Activated CD8-positive, alpha-beta memory T cell treated with anti-CD3 and anti-CD28 coated beads, Interleukin-2, amount 10 ng/mL, durations not matched to agents 7 days and 5 days (primary cell): ENCODE data around the gene PTGFRN. TPM values are rescaled to one million over a fixed set of nuclear protein-coding genes. Genes with fewer than 3 reads are reported as not detected.
"Not testable (repeated sequence)": the region's sequence is repeated elsewhere in the genome, so short reads cannot be mapped to it uniquely, and the experiment has no call there.

Source experiments
- ATAC-seq: fragments of 150-1000 bp; cut with Tn5 transposase; one replicate; pipeline ENCODE4 v1.10.0; 2021; ENCODE audit warnings: moderate library complexity
- CTCF ChIA-PET: fragments of 350-600 bp; sonication (Branson Sonifier 250); formaldehyde crosslinking; loops from one replicate; lab custom pipeline; 2021; ENCODE audit warnings: antibody characterized with exemption; lab: Charles Lee
- DNase-seq: peaks from one replicate; pipeline ENCODE4 v3.0.0-alpha.2; 2020
- H3K27ac Mint-ChIP-seq: one replicate; pipeline ENCODE4 v1.8.0; 2021; ENCODE audit warnings: mild to moderate bottlenecking, mixed read lengths
- H3K27me3 Mint-ChIP-seq: one replicate; pipeline ENCODE4 v1.8.0; 2021; ENCODE audit warnings: mixed read lengths
- H3K36me3 Mint-ChIP-seq: one replicate; pipeline ENCODE4 v1.8.0; 2021; ENCODE audit warnings: mild to moderate bottlenecking, mixed read lengths
- H3K4me1 Mint-ChIP-seq: one replicate; pipeline ENCODE4 v1.8.0; 2021; ENCODE audit warnings: mixed read lengths
- H3K4me3 Mint-ChIP-seq: one replicate; pipeline ENCODE4 v1.8.0; 2021; ENCODE audit warnings: mild to moderate bottlenecking, moderate library complexity, mixed read lengths
- H3K9me3 Mint-ChIP-seq: one replicate; pipeline ENCODE4 v1.8.0; 2022; ENCODE audit warnings: low read depth, mixed read lengths
- total RNA-seq, 2 experiments: library from RNA; stranded (reverse); gene quantifications; one replicate each; pipeline ENCODE4 v1.2.3, GENCODE V29; 2021

Gene PTGFRN
- total RNA-seq, 2 experiments from 2014 or later: 0.38 to 4.6 TPM

GRCh38 chr1:116929961-116930592 is 20.4 kb downstream of the PTGFRN start:
- CTCF ChIA-PET: no interaction called here
- Mint-ChIP-seq H3K4me1 (peaks cover 20% of the 10 kb centered on the region), H3K4me3 (no peak overlapping the region), H3K36me3 (no peaks in the 10 kb centered on the region), H3K27me3 (peaks cover 4% of the 10 kb centered on the region), H3K27ac (no peak overlapping the region), H3K9me3 (no peaks in the 10 kb centered on the region)
- DNase-seq: no peak
- ATAC-seq: no peak

- H3K9me3 Mint-ChIP-seq: no peaks in the 10 kb centered on the region
- no peak overlapping the region for H3K27ac Mint-ChIP-seq
- no peak overlapping the region for H3K4me3 Mint-ChIP-seq
- peaks cover 1% of the 10 kb centered on the region for H3K27me3 Mint-ChIP-seq
- H3K36me3 Mint-ChIP-seq: no peaks in the 10 kb centered on the region
- peaks cover 21% of the 10 kb centered on the region for H3K4me1 Mint-ChIP-seq
- CTCF ChIA-PET: no interaction called here
- no peak for DNase-seq
- no peak for ATAC-seq
These were observed 21.6 kb downstream of the PTGFRN start for GRCh38 chr1:116931016-116931918.

- ATAC-seq: peak; percentile 74
- Mint-ChIP-seq H3K36me3 (no peaks in the 10 kb centered on the region), H3K9me3 (no peaks in the 10 kb centered on the region), H3K27me3 (peaks cover 3% of the 10 kb centered on the region), H3K4me3 (no peak overlapping the region), H3K27ac (peak overlapping the region; percentile 58), H3K4me1 (peaks cover 27% of the 10 kb centered on the region)
- no peak for DNase-seq
- CTCF ChIA-PET: interaction anchor here (0.8 to 2.1 kb wide), 18 partner anchors 8 to 361 kb away, joined by 3 to 7 read pairs (median 3); partner anchors contain the start of gene TTF2
These were observed 24.1 kb downstream of the PTGFRN start for GRCh38 chr1:116933606-116934515.

GRCh38 chr1:116934586-116935207 is 25.0 kb downstream of the PTGFRN start:
- Mint-ChIP-seq H3K9me3 (no peaks in the 10 kb centered on the region), H3K4me3 (no peak overlapping the region), H3K36me3 (no peaks in the 10 kb centered on the region), H3K4me1 (peaks cover 27% of the 10 kb centered on the region), H3K27ac (peak overlapping the region; percentile 52), H3K27me3 (peaks cover 3% of the 10 kb centered on the region)
- peak; percentile 75 for ATAC-seq
- DNase-seq: no peak
- CTCF ChIA-PET: interaction anchor here (0.8 to 2.1 kb wide), 29 partner anchors 9 to 366 kb away, joined by 3 to 7 read pairs (median 3); partner anchors contain the start of gene TTF2

GRCh38 chr1:116938216-116938615 is 28.5 kb downstream of the PTGFRN start:
- H3K27ac Mint-ChIP-seq: no peak overlapping the region
- DNase-seq: no peak
- peaks cover 30% of the 10 kb centered on the region for H3K4me1 Mint-ChIP-seq
- CTCF ChIA-PET: no interaction called here
- ATAC-seq: no peak
- H3K36me3 Mint-ChIP-seq: no peaks in the 10 kb centered on the region
- peaks cover 3% of the 10 kb centered on the region for H3K27me3 Mint-ChIP-seq
- H3K4me3 Mint-ChIP-seq: no peak overlapping the region
- no peaks in the 10 kb centered on the region for H3K9me3 Mint-ChIP-seq

GRCh38 chr1:116939780-116940543 is 30.2 kb downstream of the PTGFRN start:
- H3K27me3 Mint-ChIP-seq, H3K9me3 Mint-ChIP-seq, H3K36me3 Mint-ChIP-seq, ATAC-seq, H3K27ac Mint-ChIP-seq, DNase-seq, CTCF ChIA-PET, H3K4me3 Mint-ChIP-seq: not testable (repeated sequence)
- H3K4me1 Mint-ChIP-seq: peaks cover 14% of the 10 kb centered on the region

- no peak overlapping the region for H3K27ac Mint-ChIP-seq
- no peaks in the 10 kb centered on the region for H3K9me3 Mint-ChIP-seq
- CTCF ChIA-PET: interaction anchor here (0.8 kb wide), 1 partner anchor 713 kb away, joined by 3 read pairs; no protein-coding TSS in a partner anchor
- H3K27me3 Mint-ChIP-seq: peaks cover 3% of the 10 kb centered on the region
- no peak for DNase-seq
- H3K4me3 Mint-ChIP-seq: no peak overlapping the region
- no peak for ATAC-seq
- H3K4me1 Mint-ChIP-seq: peaks cover 13% of the 10 kb centered on the region
- no peaks in the 10 kb centered on the region for H3K36me3 Mint-ChIP-seq
These were observed 31.3 kb downstream of the PTGFRN start for GRCh38 chr1:116940814-116941599.

- H3K9me3 Mint-ChIP-seq: no peaks in the 10 kb centered on the region
- peaks cover 13% of the 10 kb centered on the region for H3K4me1 Mint-ChIP-seq
- ATAC-seq: no peak
- no peaks in the 10 kb centered on the region for H3K36me3 Mint-ChIP-seq
- no peaks in the 10 kb centered on the region for H3K27me3 Mint-ChIP-seq
- CTCF ChIA-PET: interaction anchor here (0.8 kb wide), 1 partner anchor 714 kb away, joined by 3 read pairs; no protein-coding TSS in a partner anchor
- DNase-seq: no peak
- H3K27ac Mint-ChIP-seq: no peak overlapping the region
- no peak overlapping the region for H3K4me3 Mint-ChIP-seq
These were observed 32.0 kb downstream of the PTGFRN start for GRCh38 chr1:116941670-116942069.

GRCh38 chr1:116942344-116942743 is 32.6 kb downstream of the PTGFRN start:
- CTCF ChIA-PET: no interaction called here
- Mint-ChIP-seq H3K9me3 (no peaks in the 10 kb centered on the region), H3K27ac (no peak overlapping the region), H3K36me3 (no peaks in the 10 kb centered on the region), H3K4me3 (no peak overlapping the region), H3K4me1 (peaks cover 11% of the 10 kb centered on the region), H3K27me3 (no peaks in the 10 kb centered on the region)
- no peak for DNase-seq
- ATAC-seq: no peak

- peak; percentile 36 for ATAC-seq
- H3K27me3 Mint-ChIP-seq: no peaks in the 10 kb centered on the region
- no peaks in the 10 kb centered on the region for H3K36me3 Mint-ChIP-seq
- peaks cover 6% of the 10 kb centered on the region for H3K4me1 Mint-ChIP-seq
- no peak for DNase-seq
- no peak overlapping the region for H3K4me3 Mint-ChIP-seq
- no peak overlapping the region for H3K27ac Mint-ChIP-seq
- CTCF ChIA-PET: no interaction called here
- no peaks in the 10 kb centered on the region for H3K9me3 Mint-ChIP-seq
These were observed 33.7 kb downstream of the PTGFRN start for GRCh38 chr1:116943438-116943837.

- ATAC-seq (no peak), DNase-seq (no peak)
- no peak overlapping the region for H3K27ac Mint-ChIP-seq
These were observed 34.9 kb downstream of the PTGFRN start for GRCh38 chr1:116944613-116945012.

More at GRCh38 chr1:116944613-116945012, 34.9 kb downstream of the PTGFRN start:
- Mint-ChIP-seq H3K9me3 (no peaks in the 10 kb centered on the region), H3K27me3 (no peaks in the 10 kb centered on the region), H3K4me3 (no peak overlapping the region), H3K4me1 (peaks cover 6% of the 10 kb centered on the region), H3K36me3 (no peaks in the 10 kb centered on the region)
- CTCF ChIA-PET: no interaction called here
